Stimulated activated naive B cell treated with anti-CD40 and anti-IgM and Interleukin-4, amounts not matched to agents 10 μg/mL and 1 μg/mL and 100 μg/mL, for 72 hours (primary cell): ENCODE measurements around the gene ZNF135.
A peak's percentile ranks its signal among the peaks of the same experiment; 100 is the strongest.

Source experiments
- ATAC-seq, 2 donors: fragments of 150-1000 bp; cut with Tn5 transposase; replicated peaks; 2 replicates each; pipeline ENCODE4 v1.10.0; 2021; ENCODE audit warnings: moderate library complexity in 1 of 2
- DNase-seq: peaks from one replicate; pipeline ENCODE4 v3.0.0; 2021
- H3K27ac Mint-ChIP-seq: one replicate; pipeline ENCODE4 v1.8.0; 2022; ENCODE audit warnings: mild to moderate bottlenecking, mixed read lengths
- H3K27me3 Mint-ChIP-seq, 2 donors: one replicate each; pipeline ENCODE4 v1.8.0; 2022; ENCODE audit warnings: mixed read lengths in 2 of 2
- H3K36me3 Mint-ChIP-seq, 2 donors: one replicate each; pipeline ENCODE4 v1.8.0; 2022; ENCODE audit warnings: mixed read lengths in 2 of 2, mild to moderate bottlenecking in 1 of 2
- H3K4me1 Mint-ChIP-seq, 2 donors: one replicate each; pipeline ENCODE4 v1.8.0; 2022; ENCODE audit warnings: mixed read lengths in 2 of 2, mild to moderate bottlenecking in 1 of 2
- H3K4me3 Mint-ChIP-seq, 2 donors: one replicate each; pipeline ENCODE4 v1.8.0; 2022; ENCODE audit warnings: mild to moderate bottlenecking in 2 of 2, mixed read lengths in 2 of 2, moderate library complexity in 1 of 2
- H3K9me3 Mint-ChIP-seq, 2 donors: one replicate each; pipeline ENCODE4 v1.8.0; 2022; ENCODE audit warnings: mixed read lengths in 2 of 2, mild to moderate bottlenecking in 1 of 2

ZNF135 gene

GRCh38 chr19:58091251-58091995 lies 32.3 kb downstream of the ZNF135 start:
- Mint-ChIP-seq H3K4me1 (peaks cover 9 to 17% of the 10 kb centered on the region in 2 donors), H3K27ac (no peak overlapping the region), H3K4me3 (no peak overlapping the region), H3K9me3 (peaks cover 3 to 4% of the 10 kb centered on the region in 2 donors), H3K36me3 (peaks cover 51 to 55% of the 10 kb centered on the region in 2 donors), H3K27me3 (no peaks in the 10 kb centered on the region)
- DNase-seq (no peak), ATAC-seq (no peak)

- no peak overlapping the region for H3K27ac Mint-ChIP-seq
- DNase-seq = no peak
- H3K9me3 Mint-ChIP-seq = peaks cover 3 to 4% of the 10 kb centered on the region in 2 donors
- no peak overlapping the region for H3K4me3 Mint-ChIP-seq
- peaks cover 38 to 54% of the 10 kb centered on the region in 2 donors for H3K36me3 Mint-ChIP-seq
- H3K4me1 Mint-ChIP-seq = peaks cover 15 to 30% of the 10 kb centered on the region in 2 donors
- no peaks in the 10 kb centered on the region for H3K27me3 Mint-ChIP-seq
- no peak for ATAC-seq
Measured at GRCh38 chr19:58093071-58093470, 34.0 kb downstream of the ZNF135 start.

- H3K4me3 Mint-ChIP-seq = no peak overlapping the region
- DNase-seq (no peak), ATAC-seq (no peak)
- H3K27me3 Mint-ChIP-seq = no peaks in the 10 kb centered on the region
- H3K4me1 Mint-ChIP-seq = peaks cover 21 to 38% of the 10 kb centered on the region in 2 donors
- no peak overlapping the region for H3K27ac Mint-ChIP-seq
- H3K9me3 Mint-ChIP-seq = peaks cover 3 to 4% of the 10 kb centered on the region in 2 donors
- H3K36me3 Mint-ChIP-seq = peaks cover 25 to 44% of the 10 kb centered on the region in 2 donors
Measured at GRCh38 chr19:58095328-58095727, 36.2 kb downstream of the ZNF135 start.

GRCh38 chr19:58096884-58097283 lies 37.8 kb downstream of the ZNF135 start:
- Mint-ChIP-seq H3K27ac (peak overlapping the region; percentile 99), H3K4me3 (peak overlapping the region; percentile 85 to 89), H3K36me3 (peaks cover 23 to 40% of the 10 kb centered on the region in 2 donors), H3K4me1 (peaks cover 21 to 35% of the 10 kb centered on the region in 2 donors), H3K9me3 (peaks cover 3 to 4% of the 10 kb centered on the region in 2 donors), H3K27me3 (no peaks in the 10 kb centered on the region)
- DNase-seq (no peak), ATAC-seq (no peak)

- no peaks in the 10 kb centered on the region for H3K27me3 Mint-ChIP-seq
- ATAC-seq = no peak
- peak overlapping the region; percentile 99 for H3K27ac Mint-ChIP-seq
- H3K36me3 Mint-ChIP-seq = peaks cover 19 to 37% of the 10 kb centered on the region in 2 donors
- peaks cover 21 to 31% of the 10 kb centered on the region in 2 donors for H3K4me1 Mint-ChIP-seq
- H3K9me3 Mint-ChIP-seq = peaks cover 4% of the 10 kb centered on the region in 2 donors
- no peak for DNase-seq
- H3K4me3 Mint-ChIP-seq = peak overlapping the region; percentile 85 to 89
Measured at GRCh38 chr19:58097349-58097748, 38.3 kb downstream of the ZNF135 start.

- no peaks in the 10 kb centered on the region for H3K27me3 Mint-ChIP-seq
- peak within 1 kb of the TSS; percentile 85 to 89 for H3K4me3 Mint-ChIP-seq
- peaks cover 4 to 8% of the 10 kb centered on the region in 2 donors for H3K9me3 Mint-ChIP-seq
- DNase-seq (peak; percentile 98), ATAC-seq (peak; percentile 98 to 99)
- peaks cover 16 to 36% of the 10 kb centered on the region in 2 donors for H3K36me3 Mint-ChIP-seq
- peaks cover 21 to 31% of the 10 kb centered on the region in 2 donors for H3K4me1 Mint-ChIP-seq
- H3K27ac Mint-ChIP-seq = peak within 1 kb of the TSS; percentile 99
Measured at GRCh38 chr19:58097781-58098681, 38.9 kb downstream of the ZNF135 start, which contains the start of gene ZSCAN18. ZSCAN18 (minus strand) TSS chr19:58098231; CDS start chr19:58090267, 7,964 bp downstream.

- ATAC-seq (peak in 1 of 2 donors; percentile 2), DNase-seq (no peak)
- Mint-ChIP-seq H3K36me3 (peaks cover 16 to 31% of the 10 kb centered on the region in 2 donors), H3K27me3 (no peaks in the 10 kb centered on the region), H3K4me3 (peak overlapping the region; percentile 85 to 89), H3K4me1 (peaks cover 17 to 31% of the 10 kb centered on the region in 2 donors), H3K27ac (peak overlapping the region; percentile 99), H3K9me3 (peaks cover 5 to 9% of the 10 kb centered on the region in 2 donors)
Measured at GRCh38 chr19:58098682-58098998, 39.6 kb downstream of the ZNF135 start.

GRCh38 chr19:58107778-58108545 lies 48.9 kb downstream of the ZNF135 start:
- Mint-ChIP-seq H3K9me3 (peaks cover 25 to 30% of the 10 kb centered on the region in 2 donors), H3K4me1 (no peaks in the 10 kb centered on the region), H3K27ac (no peak overlapping the region), H3K27me3 (peaks cover 0 to 7% of the 10 kb centered on the region in 2 donors), H3K4me3 (no peak overlapping the region), H3K36me3 (peaks cover 12 to 14% of the 10 kb centered on the region in 2 donors)
- no peak for ATAC-seq
- no peak for DNase-seq

- H3K27me3 Mint-ChIP-seq = peaks cover 0 to 7% of the 10 kb centered on the region in 2 donors
- H3K27ac Mint-ChIP-seq = no peak overlapping the region
- H3K36me3 Mint-ChIP-seq = peaks cover 10 to 12% of the 10 kb centered on the region in 2 donors
Measured at GRCh38 chr19:58108546-58108817, 49.4 kb downstream of the ZNF135 start.

GRCh38 chr19:58117841-58118575 lies 58.9 kb downstream of the ZNF135 start:
- H3K27me3 Mint-ChIP-seq = peaks cover 39 to 43% of the 10 kb centered on the region in 2 donors
- peak; percentile 22 to 33 for ATAC-seq
- peaks cover 7 to 10% of the 10 kb centered on the region in 2 donors for H3K4me1 Mint-ChIP-seq
- peaks cover 33 to 43% of the 10 kb centered on the region in 2 donors for H3K36me3 Mint-ChIP-seq
- H3K27ac Mint-ChIP-seq = no peak overlapping the region
- DNase-seq = no peak
- peaks cover 52 to 54% of the 10 kb centered on the region in 2 donors for H3K9me3 Mint-ChIP-seq
- H3K4me3 Mint-ChIP-seq = peak overlapping the region; percentile 35 to 49

More at GRCh38 chr19:58108546-58108817, 49.4 kb downstream of the ZNF135 start:
- no peak for DNase-seq
- no peak for ATAC-seq
- Mint-ChIP-seq H3K4me3 (no peak overlapping the region), H3K4me1 (no peaks in the 10 kb centered on the region), H3K9me3 (peaks cover 26 to 28% of the 10 kb centered on the region in 2 donors)

- H3K4me3 Mint-ChIP-seq = no peak overlapping the region
Measured at GRCh38 chr19:58118979-58119733, 60.1 kb downstream of the ZNF135 start.

More at GRCh38 chr19:58118979-58119733, 60.1 kb downstream of the ZNF135 start:
- no peak for DNase-seq
- H3K27ac Mint-ChIP-seq = no peak overlapping the region
- H3K4me1 Mint-ChIP-seq = peaks cover 7 to 10% of the 10 kb centered on the region in 2 donors
- H3K27me3 Mint-ChIP-seq = peaks cover 39 to 43% of the 10 kb centered on the region in 2 donors
- no peak for ATAC-seq
- H3K9me3 Mint-ChIP-seq = peaks cover 55 to 60% of the 10 kb centered on the region in 2 donors
- peaks cover 37 to 47% of the 10 kb centered on the region in 2 donors for H3K36me3 Mint-ChIP-seq
